ENCODE measurements around the gene RHBDF2.

DNA sequence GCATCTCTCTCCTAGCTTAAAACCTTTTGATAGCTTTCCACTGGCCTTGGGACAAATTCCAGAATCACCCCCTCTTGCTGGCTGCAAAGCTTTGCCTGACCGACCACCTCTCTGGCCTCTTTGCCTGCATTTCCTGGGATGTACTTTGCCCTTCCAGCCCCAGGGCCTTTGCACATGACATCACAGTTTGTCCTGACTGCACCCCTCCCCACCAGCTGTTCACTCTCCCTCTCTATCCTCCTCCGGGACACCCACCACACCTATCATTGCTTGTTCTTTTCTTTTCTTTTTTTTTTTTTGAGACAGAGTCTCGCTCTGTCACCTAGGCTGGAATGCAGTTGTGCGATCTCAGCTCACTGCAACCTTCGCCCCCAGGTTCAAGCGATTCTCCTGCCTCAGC lies 25.9 kb downstream of the RHBDF2 start:
- no peak for TF ChIP-seq CTCF (conservative IDR thresholded peaks at IDR 0.05 in 1 of 2, IDR thresholded peaks at IDR 0.05 in 1 of 2; ENCODE audit: extremely low read depth in 1 of 2, insufficient read depth in 1 of 2, low read depth in 1 of 2, low read length in 2 of 2)
- no peak for TF ChIP-seq EZH2 (IDR thresholded peaks at IDR 0.05; ENCODE audit: borderline replicate concordance, low read length)

Measured in mammary epithelial cell (primary cell).